Left ventricle myocardium superior (tissue), 1 donor: Measurements from ENCODE around the gene OR10K1. TPM values are rescaled to one million over a fixed set of nuclear protein-coding genes. Genes with fewer than 3 reads are reported as not detected.

ENCODE experiments used
- ATAC-seq: fragments of 200-7000 bp; cut with Tn5 transposase; one replicate; pipeline ENCODE4 v1.9.1; 2020; ENCODE audit warnings: mild to moderate bottlenecking, moderate library complexity
- DNase-seq: peaks from one replicate; pipeline ENCODE4 v3.0.0-alpha.2; 2020
- intact Hi-C: fragments of 100-400 bp; cut with micrococcal nuclease; formaldehyde crosslinking; loops from one replicate; pipeline ENCODE4 v1.11.0; 2022
- total RNA-seq: library from RNA; stranded (reverse); fragmentation: NEBNext Ultra II Directional; extraction: Animal tissue kit (Norgen Biotek cat#: 25700); gene quantifications from one replicate; pipeline ENCODE4 v1.2.1, GENCODE V29; 2021
- donor health status: DM: no; HTN: yes; CAD: no; lungs with severe emphysema.

OR10K1 gene
- total RNA-seq, 1 donor from 2014 or later = not detected

DNA sequence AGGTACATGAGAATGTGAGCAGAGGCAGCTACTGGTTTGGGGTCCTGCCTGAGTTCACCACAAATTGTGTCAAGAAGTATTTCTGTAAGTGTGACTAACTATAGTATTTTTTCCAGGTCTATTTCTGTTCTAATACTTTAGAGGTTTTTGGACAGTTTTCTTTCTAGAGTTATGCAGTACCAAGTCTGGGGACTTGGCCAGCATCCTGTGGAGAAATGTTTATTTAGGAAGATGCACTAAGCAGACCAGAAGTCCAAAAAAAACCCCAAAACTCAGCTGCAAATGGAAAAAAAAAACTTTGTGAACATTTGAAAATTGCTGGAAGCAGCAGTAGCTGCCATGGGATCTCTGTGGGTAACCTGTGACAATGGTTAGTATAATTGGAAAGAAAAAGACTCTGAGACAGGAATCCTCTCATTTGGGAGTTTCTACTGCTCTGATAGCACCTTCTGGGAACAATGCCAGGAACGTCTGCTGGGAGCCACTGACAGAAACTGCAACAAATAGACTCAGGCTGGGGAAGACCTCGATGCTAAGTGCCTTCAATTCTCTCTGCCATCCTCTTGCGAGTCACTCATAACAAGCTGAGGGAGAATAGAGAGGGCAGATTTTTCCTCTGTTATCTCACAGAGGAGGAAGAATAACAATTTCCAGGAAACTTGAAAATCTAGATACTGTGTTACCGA, 48.0 kb downstream of the OR10K1 start:
- intact Hi-C loops = no loop called here
- no peak for ATAC-seq

DNA sequence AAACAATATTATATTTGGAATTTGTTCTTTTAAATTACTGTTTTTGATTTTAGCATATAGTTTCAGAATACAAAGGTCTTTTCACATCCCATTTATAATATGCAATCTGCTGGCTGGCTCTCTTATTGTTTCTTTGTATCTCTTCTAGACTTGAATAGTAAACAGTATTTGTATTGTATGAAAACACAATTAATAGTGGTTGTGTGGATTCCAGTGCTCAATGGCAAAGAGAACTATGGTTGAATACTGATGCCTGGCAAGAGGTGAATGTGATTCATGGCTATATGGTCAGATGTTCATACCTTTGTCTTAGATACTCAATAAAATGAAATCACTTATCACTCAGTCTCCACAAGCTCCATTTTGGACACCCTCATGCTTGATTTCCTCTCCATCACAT, 55.3 kb downstream of the OR10K1 start:
- intact Hi-C loops = no loop called here
- ATAC-seq (no peak), DNase-seq (no peak)

More for the DNA sequence above, 48.0 kb downstream of the OR10K1 start:
- DNase-seq = no peak

Other genes with a start within 250 kb of the OR10K1 start
- not detected for gene CD1A, start 207.4 kb upstream of the OR10K1 start, total RNA-seq
- 0.74 TPM for gene CD1C, start 171.9 kb upstream of the OR10K1 start, total RNA-seq
- not detected for gene CD1B, start 130.3 kb upstream of the OR10K1 start, total RNA-seq
- 0.50 TPM for gene CD1E, start 107.9 kb upstream of the OR10K1 start, total RNA-seq
- not detected for gene OR10T2, start 62.4 kb upstream of the OR10K1 start, total RNA-seq
- gene OR10K2, start 35.6 kb upstream of the OR10K1 start, total RNA-seq = not detected
- not detected for gene OR10R2, start 10.4 kb downstream of the OR10K1 start, total RNA-seq
- gene OR6Y1, start 92.6 kb downstream of the OR10K1 start, total RNA-seq = not detected
- not detected for gene OR6P1, start 108.7 kb downstream of the OR10K1 start, total RNA-seq
- gene OR10X1, start 118.1 kb downstream of the OR10K1 start, total RNA-seq = not detected
- not detected for gene OR10Z1, start 143.4 kb downstream of the OR10K1 start, total RNA-seq
- not detected for gene SPTA1, start 224.9 kb downstream of the OR10K1 start, total RNA-seq
- gene OR6K2, start 238.8 kb downstream of the OR10K1 start, total RNA-seq = not detected